RWPE2 (cell line): Measurements from ENCODE around the gene MESP2.

Experiments used
- ATAC-seq: fragments of 200-7000 bp; cut with Tn5 transposase; 3 replicates; pipeline ENCODE4 v1.9.1; 2021; ENCODE audit warnings: low read depth
- DNase-seq: peaks from one replicate; pipeline ENCODE4 v3.0.0-alpha.2; 2020; ENCODE audit warnings: low spot score
- H3K27ac ChIP-seq: fragments of 450-650 bp; 2 replicates; pipeline ENCODE4 v1.5.1; 2017; ENCODE audit warnings: mild to moderate bottlenecking; ENCODE audit not compliant: poor library complexity, severe bottlenecking
- H3K27me3 ChIP-seq: fragments of 250-450 bp; sonication (Bioruptor Pico); 2 replicates; pipeline ENCODE4 v1.5.1; 2021; ENCODE audit warnings: mild to moderate bottlenecking, moderate library complexity; ENCODE audit not compliant: insufficient read depth, poor library complexity, severe bottlenecking
- H3K36me3 ChIP-seq: fragments of 250-450 bp; sonication (Bioruptor Pico); 2 replicates; pipeline ENCODE4 v1.5.1; 2020; ENCODE audit warnings: low read depth, mild to moderate bottlenecking, moderate library complexity
- H3K4me1 ChIP-seq: fragments of 250-450 bp; sonication (Bioruptor Pico); 2 replicates; pipeline ENCODE4 v1.5.1; 2021; ENCODE audit warnings: mild to moderate bottlenecking, moderate library complexity; ENCODE audit not compliant: insufficient read depth, poor library complexity, severe bottlenecking
- H3K4me3 ChIP-seq: fragments of 250-450 bp; sonication (Bioruptor Pico); 2 replicates; pipeline ENCODE4 v1.5.1; 2021; ENCODE audit warnings: mild to moderate bottlenecking, moderate library complexity; ENCODE audit not compliant: severe bottlenecking
- H3K9me3 ChIP-seq: fragments of 250-450 bp; sonication (Bioruptor Pico); 2 replicates; pipeline ENCODE4 v1.5.1; 2021; ENCODE audit warnings: mild to moderate bottlenecking, moderate library complexity; ENCODE audit not compliant: severe bottlenecking
- CTCF ChIP-seq: fragments of 450-650 bp; IDR thresholded peaks from one replicate; pipeline ENCODE4 v1.5.1; 2017; ENCODE audit warnings: mild to moderate bottlenecking, moderate library complexity; ENCODE audit not compliant: poor library complexity, severe bottlenecking

MESP2 gene

GRCh38 chr15:89759835-89760234 lies 16.3 kb upstream of the MESP2 start:
- H3K27ac ChIP-seq, result no peak overlapping the region
- no peaks in the 10 kb centered on the region for H3K9me3 ChIP-seq
- H3K27me3 ChIP-seq, result no peaks in the 10 kb centered on the region
- no peaks in the 10 kb centered on the region for H3K36me3 ChIP-seq
- TF ChIP-seq CTCF, result no peak
- H3K4me1 ChIP-seq, result peaks cover 6% of the 10 kb centered on the region
- no peak for ATAC-seq
- no peak overlapping the region for H3K4me3 ChIP-seq
- DNase-seq, result no peak

- peak; percentile 100 for TF ChIP-seq CTCF
- peak; percentile 88 for ATAC-seq
- peaks cover 6% of the 10 kb centered on the region for H3K4me1 ChIP-seq
These were observed 15.7 kb upstream of the MESP2 start for GRCh38 chr15:89760303-89761008.

GRCh38 chr15:89761009-89761831 lies 14.9 kb upstream of the MESP2 start:
- ATAC-seq, result peak; percentile 39
- H3K4me3 ChIP-seq, result no peak overlapping the region

More at GRCh38 chr15:89760303-89761008, 15.7 kb upstream of the MESP2 start:
- peak; percentile 75 for DNase-seq
- no peaks in the 10 kb centered on the region for H3K36me3 ChIP-seq
- no peaks in the 10 kb centered on the region for H3K9me3 ChIP-seq
- H3K27me3 ChIP-seq, result no peaks in the 10 kb centered on the region
- no peak overlapping the region for H3K27ac ChIP-seq
- no peak overlapping the region for H3K4me3 ChIP-seq

GRCh38 chr15:89761929-89762328 lies 14.2 kb upstream of the MESP2 start:
- H3K36me3 ChIP-seq, result no peaks in the 10 kb centered on the region

More at GRCh38 chr15:89761009-89761831, 14.9 kb upstream of the MESP2 start:
- no peak for DNase-seq
- Histone ChIP-seq H3K36me3 (no peaks in the 10 kb centered on the region), H3K27me3 (no peaks in the 10 kb centered on the region), H3K4me1 (peaks cover 6% of the 10 kb centered on the region), H3K9me3 (no peaks in the 10 kb centered on the region), H3K27ac (peak overlapping the region; percentile 8)
- TF ChIP-seq CTCF, result peak; percentile 88

More at GRCh38 chr15:89761929-89762328, 14.2 kb upstream of the MESP2 start:
- Histone ChIP-seq H3K27ac (no peak overlapping the region), H3K4me1 (peaks cover 6% of the 10 kb centered on the region), H3K4me3 (no peak overlapping the region), H3K27me3 (no peaks in the 10 kb centered on the region), H3K9me3 (no peaks in the 10 kb centered on the region)
- no peak for DNase-seq
- TF ChIP-seq CTCF, result no peak
- no peak for ATAC-seq
